Neural cell (in vitro differentiated cells): ENCODE data around the gene GPC2.

Source experiments
- CTCF ChIP-seq: fragments of 450-650 bp; IDR thresholded peaks from 2 replicates; pipeline ENCODE4 v1.5.1; 2014; ENCODE audit warnings: antibody characterized with exemption, mild to moderate bottlenecking, moderate library complexity; ENCODE audit not compliant: poor library complexity, severe bottlenecking
- POLR2AphosphoS5 ChIP-seq: IDR thresholded peaks from 2 replicates; pipeline ENCODE4 v1.6.1; 2012
- TAF1 ChIP-seq: IDR thresholded peaks from 2 replicates; pipeline ENCODE4 v1.6.1; 2012; ENCODE audit warnings: low read depth

DNA sequence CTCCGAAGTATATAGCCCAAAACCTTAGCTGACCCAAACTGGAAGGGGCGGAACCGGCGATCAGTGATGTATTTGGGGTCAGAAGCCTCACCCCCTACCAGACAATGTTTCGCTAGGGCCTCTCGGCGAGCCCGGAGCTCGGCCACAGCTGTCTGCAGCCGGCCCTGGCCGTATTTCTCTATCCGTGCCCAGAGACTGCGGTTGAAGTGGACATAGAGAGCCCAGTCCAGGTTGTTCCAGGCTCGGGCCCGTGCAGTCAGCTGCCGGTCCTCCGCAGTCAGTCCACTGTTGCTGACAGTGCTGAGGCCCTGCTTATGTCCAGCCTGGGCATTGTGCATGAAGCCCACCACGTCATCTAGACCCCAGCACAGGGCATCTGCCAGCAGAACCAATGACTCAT lies 17.1 kb downstream of the GPC2 start:
- TF ChIP-seq CTCF (no peak), TAF1 (no peak), POLR2AphosphoS5 (no peak)
